Lower leg skin (tissue), 3 donors: ENCODE results near the gene SPECC1L.

Experiments
- POLR2A ChIP-seq, 2 donors: fragments of 450-650 bp; IDR thresholded peaks; one replicate each; pipeline ENCODE4 v1.6.1; 2016 to 2017; ENCODE audit warnings: antibody characterized with exemption in 2 of 2, mild to moderate bottlenecking in 1 of 2, moderate library complexity in 1 of 2
- TF ChIP-seq, protein P1 (sequence below), 3 donors: fragments of 450-650 bp; IDR thresholded peaks; one replicate each; pipeline ENCODE4 v1.5.1; 2016; ENCODE audit warnings: antibody characterized with exemption in 3 of 3, mild to moderate bottlenecking in 3 of 3, moderate library complexity in 2 of 3

DNA sequence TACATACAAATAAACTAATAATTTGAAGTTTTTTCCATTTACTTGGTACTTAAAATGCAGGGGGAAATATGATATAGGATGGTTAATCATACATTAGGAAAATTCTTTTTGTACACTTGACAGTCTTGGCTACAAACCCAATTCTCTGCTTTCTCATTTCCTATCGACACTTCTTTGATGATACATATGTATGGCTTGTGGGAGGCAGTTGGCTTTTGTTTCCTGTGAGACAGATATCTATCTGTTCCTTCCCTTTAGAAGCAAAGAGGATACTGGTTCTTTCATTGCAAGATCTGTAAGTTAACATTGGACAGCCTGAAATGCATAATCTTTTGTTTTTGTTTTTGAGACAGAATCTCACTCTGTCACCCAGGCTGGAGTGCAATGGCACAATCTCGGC is 108.9 kb downstream of the SPECC1L start:
- no peak for TF ChIP-seq POLR2A (IDR thresholded peaks at IDR 0.05)
- TF ChIP-seq, protein P1, sequence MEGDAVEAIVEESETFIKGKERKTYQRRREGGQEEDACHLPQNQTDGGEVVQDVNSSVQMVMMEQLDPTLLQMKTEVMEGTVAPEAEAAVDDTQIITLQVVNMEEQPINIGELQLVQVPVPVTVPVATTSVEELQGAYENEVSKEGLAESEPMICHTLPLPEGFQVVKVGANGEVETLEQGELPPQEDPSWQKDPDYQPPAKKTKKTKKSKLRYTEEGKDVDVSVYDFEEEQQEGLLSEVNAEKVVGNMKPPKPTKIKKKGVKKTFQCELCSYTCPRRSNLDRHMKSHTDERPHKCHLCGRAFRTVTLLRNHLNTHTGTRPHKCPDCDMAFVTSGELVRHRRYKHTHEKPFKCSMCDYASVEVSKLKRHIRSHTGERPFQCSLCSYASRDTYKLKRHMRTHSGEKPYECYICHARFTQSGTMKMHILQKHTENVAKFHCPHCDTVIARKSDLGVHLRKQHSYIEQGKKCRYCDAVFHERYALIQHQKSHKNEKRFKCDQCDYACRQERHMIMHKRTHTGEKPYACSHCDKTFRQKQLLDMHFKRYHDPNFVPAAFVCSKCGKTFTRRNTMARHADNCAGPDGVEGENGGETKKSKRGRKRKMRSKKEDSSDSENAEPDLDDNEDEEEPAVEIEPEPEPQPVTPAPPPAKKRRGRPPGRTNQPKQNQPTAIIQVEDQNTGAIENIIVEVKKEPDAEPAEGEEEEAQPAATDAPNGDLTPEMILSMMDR (IDR thresholded peaks at IDR 0.05), result no peak
